HG03095 (cell line): ENCODE data around the gene CCNY.
"Not testable (repeated sequence)": the region's sequence is repeated elsewhere in the genome, so short reads cannot be mapped to it uniquely, and the experiment has no call there.

Experiments used
- ATAC-seq: cut with Tn5 transposase; IDR thresholded peaks from one replicate; pipeline ENCODE4 v1.9.1; 2021; ENCODE audit warnings: moderate library complexity; ENCODE audit not compliant: unreplicated experiment

The CCNY gene

DNA sequence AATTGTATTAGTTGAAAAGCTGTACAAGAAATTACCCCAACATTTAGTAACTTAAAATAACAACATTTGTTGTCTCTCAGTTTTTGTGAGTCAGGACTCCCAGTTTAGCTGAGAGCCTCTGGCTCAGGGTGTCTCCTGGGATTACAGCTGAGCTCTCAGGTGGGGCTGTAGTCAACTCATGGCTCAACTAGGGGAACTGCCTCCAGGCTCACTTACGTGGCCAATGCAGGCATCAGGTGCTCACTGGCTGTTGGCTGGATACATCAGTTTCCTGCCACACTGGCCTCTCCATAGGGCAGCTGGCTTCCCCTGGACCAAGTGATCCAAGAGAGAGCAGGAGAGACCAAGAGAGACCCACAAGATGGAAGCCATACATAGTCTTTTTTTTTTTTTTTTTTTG lies 17.5 kb downstream of the CCNY start:
- ATAC-seq: peak; percentile 46

DNA sequence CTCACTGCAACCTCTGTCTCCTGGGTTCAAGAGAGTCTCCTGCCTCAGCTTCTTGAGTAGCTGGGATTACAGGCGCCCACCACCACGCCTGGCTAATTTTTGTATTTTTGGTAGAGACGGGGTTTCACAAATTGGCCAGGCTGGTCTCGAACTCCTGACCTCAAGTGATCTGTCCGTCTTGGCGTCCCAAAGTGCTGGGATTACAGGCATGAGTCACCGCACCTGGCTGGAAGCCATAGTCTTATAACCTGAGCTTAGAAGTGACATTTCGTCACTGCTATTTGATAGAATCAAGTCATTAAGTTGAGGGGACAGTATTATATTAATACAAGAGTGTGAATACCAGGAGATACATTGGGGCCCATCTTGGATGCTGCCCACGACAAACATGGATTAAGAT lies 17.9 kb downstream of the CCNY start:
- not testable (repeated sequence) for ATAC-seq

DNA sequence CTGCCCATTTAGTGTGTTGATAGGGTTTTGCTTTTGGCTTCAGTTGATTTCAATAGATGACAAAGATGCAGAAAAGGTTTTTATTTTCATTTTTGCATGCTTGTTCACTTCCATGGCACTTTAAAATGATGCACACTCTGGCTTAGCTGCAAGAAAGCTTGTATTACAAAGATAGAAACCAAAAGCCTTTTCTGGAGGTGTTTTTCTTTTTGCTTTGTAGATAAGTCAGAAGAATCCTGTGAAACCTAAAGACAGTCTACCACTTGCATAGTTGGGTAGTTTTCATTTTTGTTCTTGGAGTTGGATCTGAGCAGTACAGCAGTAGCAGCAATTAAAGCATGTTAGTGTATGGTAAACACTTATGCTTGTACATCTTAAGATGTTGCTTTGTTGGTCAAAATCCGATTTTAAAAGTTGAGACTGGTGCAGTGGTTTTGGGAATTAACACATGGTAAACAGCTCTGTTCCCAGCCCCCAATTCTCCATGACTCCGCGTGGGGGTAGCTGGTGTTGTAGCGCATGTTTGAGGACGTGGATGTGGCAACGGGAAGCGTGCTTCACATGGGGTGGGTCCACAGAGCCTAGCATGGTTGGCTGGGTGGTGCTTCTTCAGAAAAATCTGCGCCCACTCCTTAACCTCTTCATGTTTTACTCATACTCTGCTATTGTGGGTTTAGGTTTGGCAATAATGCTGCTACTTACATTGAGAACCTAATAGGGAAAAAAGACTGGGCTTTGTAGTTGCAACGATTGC lies 19.8 kb downstream of the CCNY start:
- ATAC-seq: peak; percentile 56

DNA sequence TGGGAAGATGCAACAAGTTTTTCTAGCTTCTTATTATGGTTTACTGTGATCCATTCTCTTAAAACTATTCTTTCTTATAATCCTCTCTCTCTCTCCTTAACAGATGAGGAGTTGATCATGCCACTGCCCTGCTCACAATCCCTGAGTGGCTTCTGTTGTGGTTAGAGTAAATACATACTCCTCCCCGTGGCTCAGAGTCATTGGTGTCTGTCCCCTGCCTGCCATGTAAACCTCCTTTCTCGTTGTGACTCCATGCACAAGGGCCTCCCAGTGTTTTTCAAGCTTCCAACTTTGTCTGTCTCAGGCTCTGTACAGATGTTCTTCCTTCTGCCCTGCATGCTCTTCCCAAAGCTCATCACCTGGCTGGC lies 20.4 kb downstream of the CCNY start:
- ATAC-seq: no peak

DNA sequence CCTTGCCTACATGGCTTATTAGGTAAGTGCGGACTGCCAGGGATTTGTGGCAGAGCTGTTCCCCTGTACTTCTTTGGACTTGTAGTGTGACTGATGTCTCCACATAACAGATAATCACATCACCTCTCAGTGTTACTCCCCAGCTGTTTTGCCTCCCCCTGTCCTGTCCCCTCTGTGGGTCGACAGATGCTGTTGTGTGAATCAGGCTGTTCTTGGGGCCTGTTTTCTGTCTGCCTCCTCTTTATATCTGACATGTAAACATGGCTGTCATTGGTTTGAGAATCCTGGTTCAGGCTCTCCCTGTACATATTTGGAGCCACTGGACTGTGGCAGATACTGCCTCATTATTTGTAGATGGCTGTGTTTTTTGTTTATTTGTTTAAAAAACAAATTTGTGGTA lies 22.7 kb downstream of the CCNY start:
- no peak for ATAC-seq

DNA sequence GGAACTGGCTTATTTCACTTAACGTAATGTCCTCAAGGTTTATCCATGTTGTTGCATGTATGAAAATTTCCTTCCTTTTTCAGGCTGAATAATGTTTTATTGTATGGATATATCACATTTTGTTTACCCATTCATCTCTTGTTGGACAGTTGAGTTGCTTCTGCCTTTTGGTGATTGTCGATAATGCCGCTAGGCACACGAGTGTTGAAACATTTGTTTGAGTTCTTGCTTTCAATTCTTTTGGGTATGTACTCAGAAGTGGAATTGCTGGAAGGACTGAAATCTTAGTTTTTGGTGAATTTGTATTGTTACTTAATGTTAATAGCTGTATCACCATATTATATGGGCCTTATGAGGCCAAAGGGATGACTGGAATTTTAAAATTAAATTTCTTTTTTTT lies 23.6 kb downstream of the CCNY start:
- no peak for ATAC-seq

DNA sequence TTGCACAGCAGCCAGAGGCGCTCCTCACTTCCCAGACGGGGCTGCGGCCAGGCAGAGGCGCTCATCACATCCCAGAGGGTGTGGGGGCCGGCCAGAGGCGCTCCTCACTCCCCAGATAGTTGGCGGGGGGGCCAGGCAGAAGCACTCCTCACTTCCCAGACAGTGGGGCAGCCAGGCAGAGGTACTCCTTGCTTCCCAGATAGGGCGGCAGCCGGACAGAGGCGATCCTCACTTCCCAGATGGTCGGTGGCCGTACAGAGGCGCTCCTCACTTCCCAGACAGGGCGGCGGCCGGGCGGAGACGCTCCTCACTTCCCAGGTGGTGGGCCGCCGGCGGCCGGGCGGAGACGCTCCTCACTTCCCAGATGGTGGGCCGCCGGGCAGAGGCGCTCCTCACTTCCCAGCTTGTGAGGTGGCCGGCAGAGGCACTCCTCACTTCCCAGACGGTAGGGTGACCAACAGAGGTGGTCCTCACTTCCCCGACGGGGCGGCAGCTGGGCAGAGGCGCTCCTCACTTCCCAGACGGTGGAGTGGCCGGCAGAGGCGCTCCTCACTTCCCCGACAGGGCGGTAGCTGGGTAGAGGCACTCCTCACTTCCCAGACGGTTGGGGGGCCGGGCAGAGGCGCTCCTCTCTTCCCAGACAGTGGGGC lies 26.5 kb downstream of the CCNY start:
- ATAC-seq: no peak

DNA sequence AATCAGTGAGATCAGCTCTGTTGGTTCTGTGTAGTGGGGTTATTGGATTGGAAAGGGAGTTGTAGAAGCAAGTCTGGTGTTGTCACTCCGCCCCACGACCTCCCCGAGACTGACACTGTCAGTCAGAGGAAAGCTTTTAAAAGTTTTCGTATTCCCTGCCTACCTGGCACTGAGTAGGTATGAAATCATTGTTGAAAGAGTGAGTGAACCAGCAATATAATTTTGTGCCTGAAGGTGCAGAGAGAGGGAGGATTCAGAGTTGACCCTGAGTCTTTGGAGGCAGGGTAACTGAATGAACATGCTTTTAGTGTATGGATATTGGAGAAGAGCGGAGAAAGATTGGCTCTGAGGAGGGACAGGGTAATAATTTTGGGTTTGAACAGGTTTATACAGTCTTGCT lies 27.3 kb downstream of the CCNY start:
- no peak for ATAC-seq

DNA sequence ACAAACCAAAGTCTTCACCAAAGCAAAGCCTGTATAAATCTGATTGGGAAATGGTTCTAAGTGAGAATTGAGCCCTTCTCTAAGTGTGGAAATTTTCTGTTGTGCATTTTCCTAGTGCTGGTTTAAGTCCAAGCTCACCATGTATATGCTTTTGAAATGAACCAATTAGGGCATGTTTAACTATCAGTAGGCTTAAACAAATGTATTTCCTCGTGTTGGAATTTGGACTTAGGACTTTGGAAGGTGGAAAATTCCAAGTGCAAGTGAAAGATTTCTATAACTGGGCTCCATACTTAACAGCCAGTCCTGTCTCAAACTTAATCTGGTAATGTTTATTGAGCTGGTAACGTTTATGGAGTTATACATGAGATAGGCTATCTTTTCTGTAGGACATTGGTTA lies 28.5 kb downstream of the CCNY start:
- ATAC-seq: no peak

DNA sequence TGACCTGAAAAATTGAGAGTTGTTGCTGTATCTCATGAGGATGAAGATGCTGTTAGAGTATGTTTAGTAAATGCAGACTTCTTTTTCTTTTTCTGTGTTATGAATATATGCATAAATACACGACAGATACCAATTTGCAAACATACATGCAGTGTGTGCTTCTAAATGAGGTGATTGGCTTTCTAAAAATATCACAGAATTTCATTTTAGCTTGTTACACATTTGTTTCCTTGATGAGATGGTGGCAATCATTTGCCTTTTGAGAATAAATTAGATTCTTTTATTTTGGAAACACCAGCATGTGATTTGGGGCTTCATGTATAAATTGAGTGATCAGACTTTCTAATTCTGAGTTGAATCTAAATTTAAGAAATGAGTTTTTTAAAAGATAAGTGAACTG lies 29.7 kb downstream of the CCNY start:
- ATAC-seq: no peak

DNA sequence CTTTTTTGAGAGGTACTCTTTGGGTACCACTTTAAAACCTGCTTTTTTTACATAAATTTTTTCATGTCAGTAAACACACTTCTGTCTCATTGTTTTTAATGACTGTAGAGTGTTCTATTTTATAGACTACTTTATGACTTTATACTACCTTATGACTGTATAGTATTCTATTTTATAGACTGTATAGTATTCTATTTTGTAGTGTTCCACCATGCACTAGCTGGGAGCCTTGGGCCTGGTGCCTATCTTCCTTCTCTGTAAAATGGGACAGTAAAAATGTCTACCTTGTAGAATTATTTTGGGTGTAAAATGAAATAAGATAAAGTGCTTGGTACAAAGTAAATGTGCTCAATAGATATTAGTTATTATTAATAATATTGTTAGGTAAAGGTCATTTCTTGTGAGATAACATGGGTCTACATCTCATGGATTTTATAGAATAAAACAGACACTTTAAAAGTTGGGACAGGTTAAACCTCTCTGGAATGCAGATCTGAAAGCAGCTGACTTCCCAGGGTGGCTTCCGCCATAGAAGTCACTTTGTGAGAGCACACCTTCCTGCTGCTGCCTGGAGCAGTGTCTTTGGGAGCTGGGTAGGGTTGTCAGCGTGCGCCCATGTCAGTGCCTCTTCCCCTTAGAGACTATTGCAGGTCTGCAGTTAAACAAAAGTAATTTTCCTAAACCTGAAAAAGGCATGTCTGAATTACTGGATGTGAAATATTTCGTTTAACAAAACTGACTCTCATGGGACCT lies 31.0 kb downstream of the CCNY start:
- no peak for ATAC-seq

DNA sequence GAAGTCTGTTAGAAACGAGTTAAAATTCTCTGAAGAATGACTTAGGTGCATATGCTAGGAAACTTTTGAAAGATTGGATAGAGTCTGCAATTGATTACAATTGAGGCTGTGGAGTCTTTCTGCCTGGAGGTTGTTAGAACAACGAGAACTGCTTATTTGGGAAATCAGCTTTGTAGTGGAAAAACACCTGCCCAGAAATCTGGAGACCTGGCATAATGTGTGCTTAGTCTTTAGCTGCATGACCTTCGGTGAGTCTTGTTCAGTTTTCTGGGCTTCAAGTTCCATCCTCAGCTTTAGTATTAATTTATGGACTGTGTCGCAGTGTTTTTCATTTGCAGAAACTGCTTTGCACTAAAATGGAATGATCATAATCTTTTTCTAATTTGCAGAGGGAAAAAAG lies 31.7 kb downstream of the CCNY start:
- no peak for ATAC-seq

DNA sequence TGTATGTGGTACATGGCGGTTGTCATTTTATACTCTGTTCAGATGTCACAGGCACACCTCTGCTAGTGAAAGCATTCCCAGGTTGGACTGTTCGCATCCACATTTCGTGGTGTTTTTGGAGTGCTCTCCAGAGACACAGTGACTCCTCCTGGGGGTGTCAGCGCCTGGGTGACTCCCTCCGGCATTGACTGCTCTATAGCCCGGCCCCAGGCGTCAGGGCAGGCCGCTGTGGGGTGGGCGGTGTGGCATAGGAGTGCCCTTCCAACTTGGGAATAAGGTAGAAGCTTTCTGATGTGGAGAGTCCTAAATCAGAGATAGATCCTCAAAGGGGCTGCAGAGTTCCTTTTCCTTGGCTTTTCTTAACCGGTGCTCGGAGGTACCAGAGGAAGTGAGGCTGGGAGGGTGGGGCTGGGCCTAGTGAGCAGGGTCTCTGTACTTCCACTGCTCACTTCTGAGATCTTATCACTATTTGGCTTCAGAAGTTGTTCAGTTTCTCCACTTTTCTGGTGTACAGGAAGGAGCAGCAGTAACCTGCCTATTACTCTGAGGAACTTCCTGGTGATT lies 32.3 kb downstream of the CCNY start:
- ATAC-seq: no peak

DNA sequence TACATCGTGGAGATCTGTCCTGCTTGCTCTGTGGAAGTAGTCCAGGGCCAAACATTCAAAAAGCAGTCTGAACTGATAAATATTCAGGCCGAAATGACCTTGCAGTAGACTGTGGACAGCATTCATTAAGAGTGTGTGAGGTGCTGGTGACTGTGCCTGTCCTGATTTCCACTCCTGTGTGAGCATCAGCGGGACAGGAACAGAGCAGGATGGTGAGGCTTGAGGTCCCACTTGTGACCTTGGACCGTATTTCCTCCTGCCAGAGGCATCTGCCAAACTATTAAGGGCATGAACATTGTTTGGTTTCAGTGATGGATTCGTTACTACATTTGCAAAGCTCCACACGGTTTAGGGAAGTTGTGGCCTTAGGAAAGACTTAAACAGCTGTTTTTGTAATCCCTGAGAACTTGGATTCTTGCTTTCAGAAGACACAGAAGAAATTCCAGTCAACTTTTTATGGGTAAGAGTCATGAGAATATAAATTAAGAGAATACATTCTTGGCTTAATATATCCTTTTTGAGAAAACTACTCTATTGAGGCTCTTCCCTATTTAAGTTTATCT lies 32.8 kb downstream of the CCNY start:
- no peak for ATAC-seq

DNA sequence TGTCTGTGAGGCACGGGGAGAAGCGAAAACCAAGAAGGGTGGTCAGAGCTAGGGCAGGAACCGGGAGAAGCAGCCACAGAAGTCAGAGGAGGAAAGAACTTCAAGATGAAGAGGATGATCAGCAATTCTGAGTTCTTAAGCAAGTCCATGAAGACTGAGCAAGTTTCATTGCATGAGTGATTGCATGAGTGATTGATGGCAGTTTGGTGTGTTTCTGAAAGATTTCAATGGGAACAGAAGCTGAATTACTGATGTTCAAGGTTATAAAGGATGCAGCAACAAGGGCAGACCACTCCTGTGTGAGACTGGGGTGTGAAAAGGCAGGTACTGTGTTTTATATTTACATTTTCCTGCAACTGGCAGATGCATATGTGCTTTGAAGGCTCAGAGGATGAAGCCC lies 35.4 kb downstream of the CCNY start:
- ATAC-seq: no peak

DNA sequence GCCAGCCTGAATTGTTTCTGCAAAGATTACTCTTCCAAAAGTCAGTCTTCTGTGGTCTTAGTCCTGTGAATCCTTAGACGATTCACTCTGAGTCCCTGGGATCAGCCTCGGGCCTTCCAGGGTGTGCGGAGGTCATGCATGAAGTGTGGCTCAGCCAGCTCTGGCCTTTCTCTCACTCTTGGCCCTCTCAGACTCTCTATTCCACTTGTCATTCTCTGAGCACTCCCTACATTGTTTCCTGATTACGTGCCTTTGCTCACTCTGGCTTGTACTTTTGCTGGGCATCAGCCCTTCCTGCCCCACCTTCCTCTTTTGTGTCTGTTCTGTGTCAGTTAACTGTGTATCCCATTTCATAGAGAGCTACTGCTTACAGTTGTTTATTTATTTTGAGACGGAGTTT lies 36.0 kb downstream of the CCNY start:
- no peak for ATAC-seq

DNA sequence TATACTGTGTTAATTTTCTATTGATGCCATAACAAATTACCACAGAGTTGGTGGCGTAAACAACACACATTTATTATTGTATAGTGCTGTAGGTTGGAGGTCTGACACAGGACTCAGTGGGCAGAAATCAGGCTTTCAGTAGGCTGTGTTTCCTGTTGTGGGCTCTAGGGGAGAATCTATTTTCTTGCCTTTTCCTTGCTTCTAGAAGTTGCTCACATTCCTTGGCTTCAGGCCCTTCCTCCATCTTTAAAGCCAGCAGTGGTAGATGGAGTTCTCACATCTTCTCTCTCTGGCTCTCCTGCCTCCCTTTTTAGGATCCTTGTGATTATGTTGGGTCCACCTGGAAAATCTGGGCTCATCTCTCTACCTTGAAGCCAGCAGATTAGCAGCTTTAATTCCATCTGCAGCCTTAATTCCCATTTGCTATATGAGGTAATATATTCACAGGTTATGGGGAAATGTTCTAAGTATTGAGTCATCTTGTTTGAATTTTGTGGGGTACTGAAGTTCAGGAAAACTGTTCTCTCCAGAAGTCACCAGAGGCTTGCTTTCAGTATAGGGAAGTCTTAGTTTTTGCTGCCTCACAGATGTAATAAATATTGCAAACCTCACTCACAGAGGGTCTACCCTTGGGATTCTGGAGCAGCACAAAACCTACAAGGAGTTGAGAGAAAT lies 38.9 kb downstream of the CCNY start:
- ATAC-seq: no peak

DNA sequence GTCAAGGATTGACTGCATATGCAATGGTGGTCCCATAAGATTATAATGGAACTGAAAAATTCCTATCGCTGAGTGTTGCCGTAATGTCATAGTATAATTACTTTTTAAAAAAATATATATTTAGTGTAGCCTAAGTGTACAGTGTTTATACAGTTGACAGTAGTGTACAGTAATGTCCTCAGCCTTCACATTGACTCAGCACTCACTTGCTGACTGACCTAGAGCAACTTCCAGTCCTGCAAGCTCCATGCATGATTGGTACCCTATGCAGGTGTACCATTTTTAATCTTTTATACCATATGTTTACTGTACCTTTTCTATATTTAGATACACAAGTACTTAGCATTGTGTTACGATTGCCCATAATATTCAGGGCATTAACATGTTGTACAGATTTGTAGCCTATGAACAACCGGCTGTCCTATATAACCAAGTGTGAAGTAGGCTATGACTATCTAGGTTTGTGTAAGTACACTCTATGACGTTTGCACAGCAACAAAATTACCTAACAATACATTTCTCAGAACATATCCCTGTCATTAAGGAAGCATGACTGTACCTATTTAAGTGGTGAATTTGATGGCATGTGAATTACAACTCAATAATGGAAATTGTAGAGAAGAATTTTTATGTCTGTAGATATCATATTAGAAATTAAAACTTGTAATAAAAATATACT lies 40.9 kb downstream of the CCNY start:
- no peak for ATAC-seq

DNA sequence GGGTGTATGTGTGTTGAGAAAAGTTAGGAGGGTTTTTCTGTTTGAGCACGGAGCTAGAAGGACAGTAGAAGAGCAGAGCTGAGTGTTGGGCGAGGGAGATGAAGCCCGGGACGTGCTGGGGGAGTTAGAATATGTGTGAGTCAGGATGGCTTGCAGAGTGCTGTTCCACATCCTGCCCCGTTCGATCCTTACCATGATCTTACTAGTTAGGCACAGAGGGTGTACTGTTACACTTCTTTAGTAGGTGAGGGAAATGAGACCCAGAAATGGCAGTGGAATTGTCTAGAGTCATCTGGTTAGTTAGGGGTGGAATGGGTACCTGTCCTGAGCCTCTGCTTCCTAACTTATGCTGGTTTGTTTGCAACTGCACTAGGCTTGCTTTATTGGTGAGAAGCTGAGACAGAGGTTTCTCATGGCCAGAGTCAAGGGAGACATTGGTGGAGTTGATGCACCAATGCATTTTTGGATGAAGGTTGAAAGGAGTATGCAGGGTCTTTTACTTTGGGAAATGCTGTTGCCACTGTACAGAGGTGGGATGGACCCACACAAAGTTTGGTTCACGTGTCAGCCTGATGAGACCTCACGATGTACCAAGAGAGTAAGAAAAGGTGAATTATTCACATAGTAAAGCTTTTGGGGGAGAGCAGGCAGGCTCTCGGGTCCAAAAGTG lies 42.4 kb downstream of the CCNY start:
- peak; percentile 29 for ATAC-seq
